ENCODE data around the gene SNRPA. TPM values are rescaled to one million over a fixed set of nuclear protein-coding genes. Genes with fewer than 3 reads are reported as not detected.
A peak's percentile ranks its signal among the peaks of the same experiment; 100 is the strongest.

Gene SNRPA
- total and polyA plus RNA-seq, 2 of the 13 experiments (the other 11 are each of a cell fraction or from before 2014, with no cell fraction given) = 59.6 to 162 TPM

- TF ChIP-seq IRF9 (CRISPR knock-in tag; IDR thresholded peaks at IDR 0.05; ENCODE audit: borderline replicate concordance) = 0 out of 2 replicates have a peak, but pooled peaks have one; percentile 9
- no peak; the same call in 1 of the 2 replicates for TF ChIP-seq NFAT5 (CRISPR knock-in tag; IDR thresholded peaks at IDR 0.05)
- no peak for TF ChIP-seq REL (CRISPR knock-in tag; conservative IDR thresholded peaks at IDR 0.05)
- TF ChIP-seq PCBP1 (IDR thresholded peaks at IDR 0.05; ENCODE audit: borderline replicate concordance, low read depth, low read length) = peak; percentile 79; the same call in 1 of the 2 replicates
- TF ChIP-seq ZNF251 (CRISPR knock-in tag; IDR thresholded peaks at IDR 0.05) = no peak
- no peak for TF ChIP-seq ZNF530 (CRISPR knock-in tag; IDR thresholded peaks at IDR 0.05; ENCODE audit: low read depth)
- no peak; the same call in 1 of the 2 replicates for TF ChIP-seq SMAD3 (CRISPR knock-in tag; IDR thresholded peaks at IDR 0.05)
- TF ChIP-seq MZF1 (CRISPR knock-in tag; IDR thresholded peaks at IDR 0.05; ENCODE audit: borderline replicate concordance) = no peak
- TF ChIP-seq SALL1 (CRISPR knock-in tag; IDR thresholded peaks at IDR 0.05) = peak; percentile 62
- TF ChIP-seq MYPOP (CRISPR knock-in tag; IDR thresholded peaks at IDR 0.05) = peak; percentile 62; the same call in 1 of the 2 replicates
- TF ChIP-seq CHD2 (IDR thresholded peaks at IDR 0.05; ENCODE audit: low read depth, low read length) = peak; percentile 78
- no peak for TF ChIP-seq SRF (IDR thresholded peaks at IDR 0.05; ENCODE audit: low read depth, low read length)
- peak; percentile 60 for TF ChIP-seq MED8 (CRISPR knock-in tag; IDR thresholded peaks at IDR 0.05; ENCODE audit: insufficient replicate concordance)
- TF ChIP-seq ZNF205 (CRISPR knock-in tag; IDR thresholded peaks at IDR 0.05) = 0 out of 2 replicates have a peak, but pooled peaks have one; percentile 53
- TF ChIP-seq RBFOX2 (IDR thresholded peaks at IDR 0.05; ENCODE audit: low read depth, low read length) = peak; percentile 86
- TF ChIP-seq ZBTB46 (CRISPR knock-in tag; IDR thresholded peaks at IDR 0.05; ENCODE audit: borderline replicate concordance) = no peak
- no peak; the same call in 1 of the 2 replicates for TF ChIP-seq ATF7-NPFF (CRISPR knock-in tag; IDR thresholded peaks at IDR 0.05; ENCODE audit: low read depth)
These were observed 34.3 kb upstream of the SNRPA start, which contains the start of the genes COQ8B and ITPKC (continued) for GRCh38 chr19:40716482-40717324.

Measured in HepG2 (cell line).